HTR-8/SVneo (cell line): Measurements from ENCODE around the gene ARHGDIG.
"Not testable (repeated sequence)": the region's sequence is repeated elsewhere in the genome, so short reads cannot be mapped to it uniquely, and the experiment has no call there.

Experiments used
- DNase-seq: peaks from one replicate; pipeline ENCODE4 v3.0.0; 2011; ENCODE audit warnings: low spot score, mixed read lengths; ENCODE audit not compliant: insufficient read length
- FAIRE-seq: peaks from 2 replicates; lab custom pipeline; 2011; peaks lifted over from hg19 to GRCh38; lab: Jason Lieb, UNC

ARHGDIG gene

DNA sequence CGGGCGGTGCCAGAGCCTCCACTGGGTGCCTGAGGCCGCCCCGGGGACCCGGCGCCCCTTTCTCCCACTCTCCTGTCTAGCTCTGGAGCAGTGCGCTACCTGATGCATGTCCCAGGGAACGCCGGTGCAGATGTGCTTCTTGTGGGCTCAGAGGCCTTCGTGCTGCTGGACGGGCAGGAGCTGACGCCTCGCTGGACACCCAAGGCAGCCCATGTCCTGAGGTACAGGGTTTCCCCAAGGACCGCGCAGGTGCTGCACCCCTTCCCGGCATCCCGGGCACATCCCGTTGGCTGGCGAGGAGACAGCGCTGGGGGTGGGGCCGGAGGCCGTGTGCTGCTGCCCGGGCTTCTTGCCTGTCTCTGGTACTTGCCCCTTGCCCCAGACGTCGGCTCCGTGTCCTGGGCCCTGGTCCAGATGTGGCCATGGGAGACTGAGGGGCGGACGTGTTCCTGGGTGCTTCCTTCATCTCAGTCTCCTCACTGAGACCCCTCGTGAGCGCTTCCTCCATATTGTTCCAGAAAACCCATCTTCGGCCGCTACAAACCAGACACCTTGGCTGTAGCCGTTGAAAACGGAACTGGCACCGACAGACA is 17.1 kb upstream of the ARHGDIG start:
- no peak for DNase-seq
- FAIRE-seq = no peak

- DNase-seq (no peak), FAIRE-seq (no peak)
Measured at GRCh38 chr16:263944-264343, 16.4 kb upstream of the ARHGDIG start.

DNA sequence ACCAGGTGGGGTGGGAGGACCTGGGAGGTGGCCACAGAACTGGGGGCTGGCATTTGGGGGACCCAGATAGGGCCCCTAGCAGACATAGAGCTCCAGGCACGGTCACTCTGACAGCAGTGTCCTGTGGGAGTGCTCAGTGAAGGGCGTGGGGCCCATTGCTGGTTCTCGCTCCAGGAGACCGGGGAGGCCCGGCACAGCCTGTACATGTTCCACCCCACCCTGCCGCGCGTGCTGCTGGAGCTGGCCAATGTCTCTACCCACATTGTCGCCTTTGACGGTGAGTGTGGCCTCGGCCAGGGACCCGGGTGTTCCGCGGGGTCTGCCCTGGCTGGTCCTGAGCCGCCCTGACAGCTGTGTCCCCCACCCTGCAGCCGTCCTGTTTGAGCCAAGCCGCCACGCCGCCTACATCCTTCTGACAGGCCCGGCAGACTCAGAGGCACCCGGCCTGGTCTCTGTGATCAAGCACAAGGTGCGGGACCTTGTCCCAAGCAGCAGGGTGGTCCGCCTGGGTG is 15.9 kb upstream of the ARHGDIG start:
- FAIRE-seq = no peak

DNA sequence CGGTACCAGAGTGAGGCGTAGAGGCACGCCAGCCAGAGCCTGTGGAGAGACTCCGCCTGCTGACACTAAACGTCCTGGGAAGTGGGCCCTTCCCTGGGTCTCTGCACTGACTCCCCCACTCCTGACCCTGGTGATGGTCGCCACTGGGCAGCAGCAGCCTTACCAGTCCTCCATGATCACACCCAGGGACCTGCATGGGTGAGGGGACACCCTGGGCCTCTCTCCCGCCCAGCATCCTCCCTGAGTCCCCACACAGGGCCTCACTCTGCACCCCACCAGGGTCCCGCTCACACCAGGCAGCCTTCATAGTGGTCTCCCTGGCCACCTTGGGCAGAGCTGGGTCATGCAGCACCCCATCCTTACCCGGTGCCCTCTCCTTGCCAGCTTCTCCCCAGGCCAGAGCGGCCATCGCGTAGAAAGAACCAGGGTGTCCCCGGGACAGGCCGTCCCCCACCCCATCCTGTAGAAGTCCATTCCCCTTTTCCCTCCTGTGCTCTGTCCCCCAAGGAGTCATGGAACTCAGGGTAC is 15.3 kb upstream of the ARHGDIG start:
- no peak for FAIRE-seq
- no peak for DNase-seq

More for the DNA sequence above, 15.9 kb upstream of the ARHGDIG start:
- no peak for DNase-seq

DNA sequence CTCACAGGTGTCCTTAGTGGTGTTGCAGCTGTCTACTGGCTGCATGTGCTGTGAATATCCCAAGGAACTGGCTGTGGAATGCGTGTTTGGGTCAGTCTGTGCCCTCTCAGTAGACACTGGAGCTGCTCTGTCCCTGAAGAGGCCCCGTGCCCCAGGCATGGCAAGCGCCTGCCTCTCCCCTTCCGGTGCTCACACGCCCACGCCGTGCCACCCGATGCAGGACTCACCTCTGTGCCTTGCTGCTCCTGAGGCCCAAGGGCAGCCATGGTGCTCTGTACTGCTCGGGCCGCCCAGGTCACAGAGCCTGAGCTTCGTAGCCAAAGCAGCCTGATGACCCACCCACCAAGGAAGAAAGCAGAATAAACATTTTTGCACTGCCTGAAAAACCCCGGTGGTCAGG is 14.7 kb upstream of the ARHGDIG start:
- DNase-seq (no peak), FAIRE-seq (no peak)

GRCh38 chr16:266258-267164 is 13.9 kb upstream of the ARHGDIG start:
- no peak for DNase-seq
- FAIRE-seq = no peak

- DNase-seq = not testable (repeated sequence)
- peak; percentile 100 for FAIRE-seq
Measured at GRCh38 chr16:267562-267961, 12.8 kb upstream of the ARHGDIG start.

GRCh38 chr16:268141-269053 is 12.0 kb upstream of the ARHGDIG start:
- FAIRE-seq (no peak), DNase-seq (no peak)

GRCh38 chr16:269061-269796 is 11.2 kb upstream of the ARHGDIG start:
- FAIRE-seq (no peak), DNase-seq (no peak)

DNA sequence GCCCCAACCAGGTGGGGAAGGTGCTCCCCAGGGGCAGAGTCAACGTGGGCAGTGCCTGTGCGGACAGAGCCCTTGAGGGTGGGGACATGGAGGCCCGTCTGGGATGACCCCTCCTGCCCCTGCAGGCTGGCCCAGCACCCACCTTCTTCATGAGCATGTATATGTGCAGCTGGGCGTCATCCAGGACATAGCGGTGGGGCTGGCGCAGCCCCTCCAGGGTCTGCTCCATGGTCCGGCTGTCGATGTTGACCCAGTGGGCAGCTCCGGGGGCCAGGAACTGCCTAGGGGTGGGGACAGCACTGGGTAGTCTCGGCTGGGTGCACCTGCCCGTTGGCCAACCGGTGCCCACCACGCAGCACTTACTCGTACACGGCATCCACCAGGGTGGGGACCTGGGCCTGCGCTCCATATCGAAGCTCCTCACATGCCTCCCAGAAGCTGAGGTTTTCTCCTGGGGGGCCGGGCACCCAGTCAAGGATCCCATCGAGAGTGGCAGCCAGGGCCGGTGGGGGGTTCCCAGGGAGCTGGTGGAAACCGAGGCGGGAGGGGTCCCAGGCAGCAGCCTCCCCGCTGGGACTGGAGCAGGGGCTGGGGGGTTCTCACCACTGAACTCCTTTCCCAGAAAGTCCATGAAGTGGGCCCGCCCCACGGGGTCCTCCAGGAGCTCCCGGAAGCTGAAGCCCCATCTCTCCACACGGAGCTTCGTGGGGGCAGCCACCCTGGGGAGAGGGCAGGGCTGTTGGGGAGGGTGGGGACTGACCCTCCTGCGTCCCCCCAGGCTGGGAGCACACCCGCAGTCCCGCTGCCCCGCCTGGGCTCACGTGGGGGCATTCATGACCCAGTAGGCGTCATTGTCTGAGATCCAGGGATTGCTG is 9.8 kb upstream of the ARHGDIG start:
- FAIRE-seq (no peak), DNase-seq (no peak)

DNA sequence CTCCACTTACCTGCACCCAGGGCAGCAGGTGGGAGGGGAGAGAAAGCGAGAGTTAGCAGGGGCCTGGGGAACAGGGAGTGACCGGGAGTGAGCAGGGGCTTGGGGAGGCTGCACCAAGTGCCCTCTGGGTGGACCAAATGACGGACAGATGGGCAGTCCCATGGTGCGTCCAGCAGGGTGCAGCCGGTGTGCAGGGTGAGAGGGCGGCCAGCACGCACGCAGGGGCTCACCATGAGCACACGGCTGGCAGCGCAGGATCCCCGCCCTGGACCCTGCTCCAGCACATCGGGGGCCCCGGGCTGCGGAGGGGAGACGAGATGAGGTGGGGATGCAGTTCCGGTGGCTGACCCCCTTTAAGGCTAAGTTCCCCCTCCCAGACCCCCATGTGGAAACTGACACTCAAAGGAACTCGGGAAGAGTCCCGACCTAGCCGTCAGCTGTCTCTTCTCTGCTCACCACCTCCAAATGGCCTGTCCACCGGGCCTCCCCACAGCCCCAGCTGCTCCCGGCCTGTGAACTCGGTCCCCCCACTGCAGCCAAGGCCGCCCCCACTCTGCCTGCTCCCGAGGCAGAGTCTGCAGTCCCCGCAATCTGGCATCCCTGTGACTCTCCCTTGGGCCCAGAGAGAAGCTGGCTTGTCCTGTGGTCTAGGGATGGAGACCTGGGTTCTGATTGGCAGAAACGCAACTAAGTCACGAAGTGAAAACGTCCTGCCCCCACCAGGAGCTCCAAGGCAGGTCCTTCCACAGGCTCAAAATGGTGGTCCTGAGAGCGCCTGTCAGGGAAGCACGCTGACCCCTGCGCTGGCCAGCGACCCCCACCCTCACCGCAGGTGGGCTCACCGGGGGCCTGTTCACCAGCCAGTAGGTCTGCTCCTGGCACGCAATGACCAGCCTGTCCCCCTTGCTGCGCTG is 7.5 kb upstream of the ARHGDIG start:
- DNase-seq = no peak
- no peak for FAIRE-seq

GRCh38 chr16:273547-274421 is 6.6 kb upstream of the ARHGDIG start:
- FAIRE-seq (no peak), DNase-seq (no peak)

DNA sequence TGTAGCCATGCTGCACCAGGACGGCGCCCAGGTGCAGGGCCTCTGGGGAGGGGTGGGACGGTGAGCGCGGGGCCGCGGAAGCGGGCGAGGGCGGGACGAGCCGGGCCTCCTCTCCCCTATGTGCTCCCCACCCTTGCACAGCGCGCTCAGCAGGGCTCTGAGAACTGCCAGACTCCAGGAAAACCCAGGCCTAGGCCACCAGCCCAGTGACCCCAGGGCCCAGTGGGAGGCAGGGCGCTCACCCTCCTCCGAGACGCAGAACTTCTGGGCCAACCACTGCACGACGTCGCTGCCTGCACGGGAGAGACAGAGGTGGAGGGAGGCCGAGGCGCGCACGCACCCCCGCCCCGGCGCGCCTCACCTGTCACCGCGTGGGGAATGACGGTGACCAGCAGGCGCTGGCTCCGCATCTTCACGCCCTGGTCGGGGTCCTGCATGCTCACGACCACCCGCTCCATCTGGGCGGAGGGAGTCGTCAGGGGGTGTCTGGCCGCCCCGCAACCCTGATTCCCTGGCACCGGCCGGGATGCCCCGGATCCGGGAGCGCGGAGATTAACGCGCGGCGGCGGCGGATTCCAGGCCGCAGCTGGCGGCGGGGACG is 5.2 kb upstream of the ARHGDIG start:
- FAIRE-seq (no peak), DNase-seq (no peak)

- DNase-seq (no peak), FAIRE-seq (no peak)
Measured at GRCh38 chr16:275786-276232, 4.6 kb upstream of the ARHGDIG start, which contains the start of gene RGS11. Gene RGS11, minus strand, starts transcription at chr16:275944. Its CDS starts 33 bp downstream, at chr16:275911.

- DNase-seq = no peak
- no peak for FAIRE-seq
Measured at GRCh38 chr16:276426-277077, 3.8 kb upstream of the ARHGDIG start.
